ENCODE measurements around the gene SHLD2. TPM values are rescaled to one million over a fixed set of nuclear protein-coding genes. Genes with fewer than 3 reads are reported as not detected.
"Not testable (repeated sequence)": the region's sequence is repeated elsewhere in the genome, so short reads cannot be mapped to it uniquely, and the experiment has no call there.

Gene SHLD2
- total RNA-seq, 2 donors from 2014 or later = 30.0 to 30.5 TPM

DNA sequence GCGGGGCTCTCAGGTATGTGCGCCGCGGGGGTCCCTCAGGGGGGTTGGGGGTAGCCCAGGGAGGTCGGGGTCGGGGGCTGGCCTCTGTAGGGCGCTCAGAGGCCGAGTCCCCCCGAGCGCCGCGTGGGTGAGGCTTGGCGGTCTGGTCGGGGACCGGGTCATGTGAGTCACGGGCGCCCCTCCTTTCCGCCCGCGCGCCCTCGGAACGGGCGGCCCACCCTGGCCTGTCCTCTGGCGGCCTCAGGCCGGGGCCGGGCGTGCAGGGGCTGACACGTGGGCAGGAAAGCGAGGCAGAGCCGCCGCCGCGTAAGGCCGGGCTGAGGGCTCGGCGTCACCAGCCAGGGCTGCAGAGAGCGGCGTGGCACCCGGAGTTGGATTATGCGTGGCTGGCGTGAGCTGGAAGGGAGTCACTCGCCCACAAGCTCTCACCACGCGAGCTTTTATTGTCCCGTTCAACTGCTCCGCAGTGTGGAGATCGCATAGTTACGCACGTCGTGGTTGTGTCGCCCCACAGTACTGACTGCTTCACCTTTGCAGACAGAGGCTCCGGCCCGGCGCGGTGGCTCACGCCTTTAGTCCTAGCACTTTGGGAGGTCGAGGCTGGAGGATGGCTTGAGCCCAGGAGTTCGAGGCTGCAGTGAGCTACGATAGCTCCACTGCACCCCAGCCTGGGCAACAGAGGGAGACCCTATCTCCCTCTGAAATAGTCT lies 385 bp downstream of the SHLD2 start:
- Histone ChIP-seq H3K4me1 (ENCODE audit: control insufficient read depth, insufficient read depth, low read length) (peaks cover 5% of the 10 kb centered on the region), H3K36me3 (ENCODE audit: control insufficient read depth, insufficient read depth, low read length) (peaks cover 26% of the 10 kb centered on the region), H3K4me3 (ENCODE audit: low read length) (peak overlapping the region; percentile 85), H3K27ac (ENCODE audit: low read depth, low read length) (peak overlapping the region; percentile 76), H3K27me3 (ENCODE audit: control insufficient read depth, insufficient read depth, low read length, poor library complexity, severe bottlenecking) (no peaks in the 10 kb centered on the region), H3K9me3 (ENCODE audit: control insufficient read depth, low read length) (no peaks in the 10 kb centered on the region), H3K9ac (ENCODE audit: extremely low read depth, low read length, poor library complexity, severe bottlenecking) (peak overlapping the region; percentile 86)
- Mint-ChIP-seq H3K9me3 (no peaks in the 10 kb centered on the region), H3K36me3 (ENCODE audit: low read depth) (peaks cover 24% of the 10 kb centered on the region), H3K4me1 (peaks cover 21% of the 10 kb centered on the region), H3K4me3 (peak overlapping the region; percentile 85), H3K27me3 (ENCODE audit: insufficient read depth) (no peaks in the 10 kb centered on the region), H3K27ac (peak overlapping the region; percentile 94)
- 7 to 8% methylated on average over 18 to 60 of the region's 60 CpGs for WGBS, 2 experiments (ENCODE audit: insufficient coverage in 1 of 2, insufficient read length in 1 of 2)
- TF ChIP-seq, protein P1, sequence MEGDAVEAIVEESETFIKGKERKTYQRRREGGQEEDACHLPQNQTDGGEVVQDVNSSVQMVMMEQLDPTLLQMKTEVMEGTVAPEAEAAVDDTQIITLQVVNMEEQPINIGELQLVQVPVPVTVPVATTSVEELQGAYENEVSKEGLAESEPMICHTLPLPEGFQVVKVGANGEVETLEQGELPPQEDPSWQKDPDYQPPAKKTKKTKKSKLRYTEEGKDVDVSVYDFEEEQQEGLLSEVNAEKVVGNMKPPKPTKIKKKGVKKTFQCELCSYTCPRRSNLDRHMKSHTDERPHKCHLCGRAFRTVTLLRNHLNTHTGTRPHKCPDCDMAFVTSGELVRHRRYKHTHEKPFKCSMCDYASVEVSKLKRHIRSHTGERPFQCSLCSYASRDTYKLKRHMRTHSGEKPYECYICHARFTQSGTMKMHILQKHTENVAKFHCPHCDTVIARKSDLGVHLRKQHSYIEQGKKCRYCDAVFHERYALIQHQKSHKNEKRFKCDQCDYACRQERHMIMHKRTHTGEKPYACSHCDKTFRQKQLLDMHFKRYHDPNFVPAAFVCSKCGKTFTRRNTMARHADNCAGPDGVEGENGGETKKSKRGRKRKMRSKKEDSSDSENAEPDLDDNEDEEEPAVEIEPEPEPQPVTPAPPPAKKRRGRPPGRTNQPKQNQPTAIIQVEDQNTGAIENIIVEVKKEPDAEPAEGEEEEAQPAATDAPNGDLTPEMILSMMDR (conservative IDR thresholded peaks at IDR 0.05) = no peak
- peak; percentile 91 for DNase-seq

DNA sequence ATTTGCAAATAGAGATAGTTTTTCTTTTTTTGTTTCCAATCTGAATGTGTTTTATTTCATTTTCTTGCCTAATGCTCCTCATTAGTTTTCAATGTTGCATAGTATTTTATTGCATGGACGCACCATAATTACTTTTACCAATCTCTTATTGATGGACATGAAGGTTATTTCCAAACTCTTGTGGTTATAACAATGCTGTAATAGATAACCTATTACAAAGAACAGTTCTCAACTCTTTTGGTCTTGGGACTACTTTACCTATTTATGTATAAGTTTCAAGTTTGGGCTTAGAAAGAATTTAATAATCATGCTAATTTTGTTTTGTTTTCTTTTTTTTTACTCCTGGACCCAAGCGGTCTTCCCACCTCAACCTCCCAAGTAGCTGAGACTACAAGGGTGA lies 7.0 kb downstream of the SHLD2 start:
- H3K27me3 ChIP-seq (ENCODE audit: control insufficient read depth, insufficient read depth, low read length, poor library complexity, severe bottlenecking) = no peaks in the 10 kb centered on the region
- Mint-ChIP-seq H3K4me1 (no peaks in the 10 kb centered on the region), H3K27ac (no peak overlapping the region), H3K9me3 (no peaks in the 10 kb centered on the region), H3K4me3 (no peak overlapping the region), H3K36me3 (ENCODE audit: low read depth) (peaks cover 56% of the 10 kb centered on the region), H3K27me3 (ENCODE audit: insufficient read depth) (no peaks in the 10 kb centered on the region)
- TF ChIP-seq, protein P1 (conservative IDR thresholded peaks at IDR 0.05) = no peak
- peaks cover 45% of the 10 kb centered on the region for H3K36me3 ChIP-seq (ENCODE audit: control insufficient read depth, insufficient read depth, low read length)
- WGBS, 2 experiments (ENCODE audit: insufficient coverage in 1 of 2, insufficient read length in 1 of 2) = 80 to 93% methylated on average over 1 to 2 of the region's 2 CpGs
- H3K4me3 ChIP-seq (ENCODE audit: low read length) = no peak overlapping the region
- H3K4me1 ChIP-seq (ENCODE audit: control insufficient read depth, insufficient read depth, low read length) = no peaks in the 10 kb centered on the region
- H3K9me3 ChIP-seq (ENCODE audit: control insufficient read depth, low read length) = no peaks in the 10 kb centered on the region
- DNase-seq = no peak
- H3K9ac ChIP-seq (ENCODE audit: extremely low read depth, low read length, poor library complexity, severe bottlenecking) = no peak overlapping the region
- no peak overlapping the region for H3K27ac ChIP-seq (ENCODE audit: low read depth, low read length)

DNA sequence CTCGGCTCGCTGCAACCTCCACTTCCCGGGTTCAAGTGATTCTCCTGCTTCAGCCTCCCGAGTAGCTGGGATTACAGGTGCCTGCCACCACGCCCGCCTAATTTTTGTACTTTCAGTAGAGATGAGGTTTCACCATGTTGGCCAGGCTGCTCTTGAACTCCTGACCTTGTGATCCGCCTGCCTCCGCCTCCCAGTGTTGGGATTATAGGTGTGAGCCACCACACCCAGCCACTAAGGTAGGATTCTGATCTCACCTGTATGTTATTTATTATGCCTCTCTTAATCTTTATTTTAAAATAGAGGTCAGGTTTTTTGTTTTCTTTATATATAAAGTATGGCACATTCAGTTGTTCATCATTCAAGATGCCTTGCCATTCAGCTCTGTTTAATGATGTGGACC lies 9.7 kb downstream of the SHLD2 start:
- not testable (repeated sequence) for H3K4me3 ChIP-seq (ENCODE audit: low read length); H3K4me1 ChIP-seq (ENCODE audit: control insufficient read depth, insufficient read depth, low read length); H3K9me3 Mint-ChIP-seq; H3K9me3 ChIP-seq (ENCODE audit: control insufficient read depth, low read length); H3K4me3 Mint-ChIP-seq; H3K27ac ChIP-seq (ENCODE audit: low read depth, low read length); H3K9ac ChIP-seq (ENCODE audit: extremely low read depth, low read length, poor library complexity, severe bottlenecking); H3K27me3 Mint-ChIP-seq (ENCODE audit: insufficient read depth); H3K27ac Mint-ChIP-seq; DNase-seq; H3K4me1 Mint-ChIP-seq; H3K27me3 ChIP-seq (ENCODE audit: control insufficient read depth, insufficient read depth, low read length, poor library complexity, severe bottlenecking)
- peaks cover 44% of the 10 kb centered on the region for H3K36me3 ChIP-seq (ENCODE audit: control insufficient read depth, insufficient read depth, low read length)
- H3K36me3 Mint-ChIP-seq (ENCODE audit: low read depth) = peaks cover 59% of the 10 kb centered on the region
- WGBS, 2 experiments (ENCODE audit: insufficient coverage in 1 of 2, insufficient read length in 1 of 2) = 84 to 91% methylated on average over 6 to 7 of the region's 8 CpGs

Data from endodermal cell (in vitro differentiated cells).